Naive thymus-derived CD4-positive, alpha-beta T cell (primary cell): Measurements from ENCODE around the gene KLHL24. TPM values are rescaled to one million over a fixed set of nuclear protein-coding genes. Genes with fewer than 3 reads are reported as not detected.
"Not testable (repeated sequence)": the region's sequence is repeated elsewhere in the genome, so short reads cannot be mapped to it uniquely, and the experiment has no call there.

ENCODE experiments used
- ATAC-seq: fragments of 150-1000 bp; cut with Tn5 transposase; 2 replicates; pipeline ENCODE4 v1.10.0; 2021; ENCODE audit warnings: mild to moderate bottlenecking, moderate library complexity
- CTCF ChIA-PET: fragments of 350-600 bp; sonication (Branson Sonifier 250); formaldehyde crosslinking; loops from one replicate; lab custom pipeline; 2021; ENCODE audit warnings: antibody characterized with exemption; lab: Charles Lee
- POLR2A ChIA-PET: fragments of 350-600 bp; sonication (Branson Sonifier 250); formaldehyde crosslinking; loops from one replicate; lab custom pipeline; 2021; ENCODE audit warnings: antibody characterized with exemption, inconsistent platforms; lab: Charles Lee
- DNase-seq, 9 donors: peaks; one replicate each; pipeline versions ENCODE4 v3.0.0 to v3.0.0-alpha.2; 2020 to 2022; ENCODE audit warnings: mixed read lengths in 1 of 9
- H3K27ac ChIP-seq: one replicate; pipeline ENCODE4 v1.7.0; 2013; ENCODE audit warnings: mild to moderate bottlenecking, low read depth, low read length, moderate library complexity
- H3K27me3 ChIP-seq, 2 donors: one replicate each; pipeline ENCODE4 v1.7.0; 2013; ENCODE audit warnings: low read length in 2 of 2, mild to moderate bottlenecking in 2 of 2, moderate library complexity in 2 of 2; ENCODE audit not compliant: control insufficient read depth in 2 of 2, insufficient read depth in 2 of 2
- H3K36me3 ChIP-seq, 3 experiments: 1 replicate in 2 of 3; 2 replicates in 1 of 3; pipeline ENCODE4 v1.7.0; 2013; ENCODE audit warnings: low read length in 3 of 3, mild to moderate bottlenecking in 3 of 3, moderate library complexity in 1 of 3; ENCODE audit not compliant: insufficient read depth in 3 of 3, control insufficient read depth in 2 of 3
- H3K4me1 ChIP-seq, 2 donors: one replicate each; pipeline ENCODE4 v1.7.0; 2013; ENCODE audit warnings: low read length in 2 of 2, mild to moderate bottlenecking in 2 of 2, moderate library complexity in 1 of 2; ENCODE audit not compliant: control insufficient read depth in 2 of 2, insufficient read depth in 2 of 2
- H3K4me3 ChIP-seq: 2 replicates; pipeline ENCODE4 v1.7.0; 2013; ENCODE audit warnings: mild to moderate bottlenecking, low read length
- H3K9me3 ChIP-seq, 3 experiments: 1 replicate in 2 of 3; 2 replicates in 1 of 3; pipeline ENCODE4 v1.7.0; 2013; ENCODE audit warnings: low read length in 3 of 3; ENCODE audit not compliant: control insufficient read depth in 2 of 3
- H3K27ac Mint-ChIP-seq, 9 donors: one replicate each; pipeline ENCODE4 v1.8.0; 2020 to 2022; ENCODE audit warnings: mixed read lengths in 9 of 9, mild to moderate bottlenecking in 8 of 9, moderate library complexity in 5 of 9, inconsistent platforms in 2 of 9
- H3K27me3 Mint-ChIP-seq, 5 donors: one replicate each; pipeline ENCODE4 v1.8.0; 2021 to 2022; ENCODE audit warnings: mixed read lengths in 5 of 5, mild to moderate bottlenecking in 1 of 5
- H3K36me3 Mint-ChIP-seq, 5 donors: one replicate each; pipeline ENCODE4 v1.8.0; 2020 to 2022; ENCODE audit warnings: mixed read lengths in 5 of 5, mild to moderate bottlenecking in 3 of 5, inconsistent platforms in 1 of 5
- H3K4me1 Mint-ChIP-seq, 7 donors: one replicate each; pipeline ENCODE4 v1.8.0; 2020 to 2022; ENCODE audit warnings: mixed read lengths in 7 of 7, mild to moderate bottlenecking in 3 of 7, inconsistent platforms in 1 of 7
- H3K4me3 Mint-ChIP-seq, 10 donors: one replicate each; pipeline ENCODE4 v1.8.0; 2020 to 2022; ENCODE audit warnings: mild to moderate bottlenecking in 10 of 10, mixed read lengths in 10 of 10, moderate library complexity in 6 of 10, inconsistent platforms in 2 of 10
- H3K9me3 Mint-ChIP-seq, 11 donors: one replicate each; pipeline ENCODE4 v1.8.0; 2020 to 2022; ENCODE audit warnings: mixed read lengths in 11 of 11, mild to moderate bottlenecking in 4 of 11, inconsistent platforms in 1 of 11, moderate library complexity in 1 of 11
- intact Hi-C, 2 donors: fragments of 100-400 bp; cut with micrococcal nuclease; formaldehyde crosslinking; loops; one replicate each; pipeline ENCODE4 v1.15.1; 2023
- polyA plus RNA-seq, 2 donors: library from polyadenylated mRNA; unstranded; fragments of 300-500 nt; fragmentation: Illumina TruSeq; gene quantifications; one replicate each; pipeline ENCODE4 v1.2.3, GENCODE V29; 2021
- total RNA-seq, 6 experiments: library from RNA in 5 of 6; stranded (reverse) in 5 of 6; gene quantifications; 1 replicate in 5 of 6; 2 replicates in 1 of 6; pipeline ENCODE4 v1.2.3 and lab custom pipeline; 2021 to 2026

Gene KLHL24
- total and polyA plus RNA-seq, 7 experiments from 2014 or later = 25.3 to 161 (median 118) TPM

DNA sequence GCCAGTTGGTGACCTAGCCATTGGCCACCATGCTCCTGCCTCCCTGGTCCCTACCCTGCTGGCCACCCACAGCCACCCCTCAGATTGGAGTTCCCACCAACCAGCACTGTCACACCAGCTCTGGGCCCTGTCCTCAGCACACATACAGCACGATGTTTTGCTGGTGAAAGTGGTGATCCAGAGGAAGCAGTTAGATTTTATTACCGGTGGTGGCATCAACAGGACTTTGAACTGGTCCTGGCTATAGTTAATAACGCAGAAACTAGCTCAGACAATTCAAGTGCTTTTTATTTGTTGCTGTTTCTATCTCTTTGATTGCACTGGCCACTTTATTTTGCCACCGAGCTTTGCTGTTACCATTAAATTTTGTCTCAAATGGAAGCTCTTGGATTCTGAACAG is 16.4 kb upstream of the KLHL24 start:
- H3K4me3 Mint-ChIP-seq = no peak overlapping the region
- H3K9me3 Mint-ChIP-seq = peaks cover 0 to 8% (median 4%) of the 10 kb centered on the region in 11 donors
- Histone ChIP-seq H3K36me3 (no peaks in the 10 kb centered on the region), H3K4me3 (no peak overlapping the region), H3K4me1 (no peaks in the 10 kb centered on the region), H3K9me3 (peaks cover 0 to 4% (median 0%) of the 10 kb centered on the region in 3 experiments), H3K27ac (no peak overlapping the region), H3K27me3 (no peaks in the 10 kb centered on the region)
- ChIA-PET POLR2A (interaction anchor here (1.2 kb wide), 1 partner anchor 15 kb away, joined by 3 read pairs; no protein-coding TSS in a partner anchor), CTCF (interaction anchor here (1.1 kb wide), 1 partner anchor 16 kb away, joined by 3 read pairs; no protein-coding TSS in a partner anchor)
- intact Hi-C loops = no loop called here
- H3K27ac Mint-ChIP-seq = no peak overlapping the region
- DNase-seq (no peak), ATAC-seq (no peak)
- H3K27me3 Mint-ChIP-seq = peaks cover 0 to 13% (median 0%) of the 10 kb centered on the region in 5 donors
- H3K4me1 Mint-ChIP-seq = no peaks in the 10 kb centered on the region
- no peaks in the 10 kb centered on the region for H3K36me3 Mint-ChIP-seq

GRCh38 chr3:183619624-183620251 is 15.7 kb upstream of the KLHL24 start:
- Histone ChIP-seq H3K27me3 (no peaks in the 10 kb centered on the region), H3K4me3 (no peak overlapping the region), H3K4me1 (no peaks in the 10 kb centered on the region), H3K27ac (no peak overlapping the region), H3K36me3 (no peaks in the 10 kb centered on the region), H3K9me3 (peaks cover 0 to 4% (median 0%) of the 10 kb centered on the region in 3 experiments)
- H3K4me1 Mint-ChIP-seq = no peaks in the 10 kb centered on the region
- CTCF ChIA-PET = interaction anchor here (0.6 kb wide), 1 partner anchor 32 kb away, joined by 3 read pairs; no protein-coding TSS in a partner anchor
- H3K4me3 Mint-ChIP-seq = no peak overlapping the region
- ATAC-seq (no peak), DNase-seq (no peak)
- H3K27ac Mint-ChIP-seq = no peak overlapping the region
- POLR2A ChIA-PET = interaction anchor here (1.2 kb wide), 1 partner anchor 14 kb away, joined by 3 read pairs; no protein-coding TSS in a partner anchor
- no peaks in the 10 kb centered on the region for H3K36me3 Mint-ChIP-seq
- H3K9me3 Mint-ChIP-seq = peaks cover 0 to 8% (median 4%) of the 10 kb centered on the region in 11 donors
- H3K27me3 Mint-ChIP-seq = peaks cover 0 to 16% (median 0%) of the 10 kb centered on the region in 5 donors
- intact Hi-C loops = no loop called here

GRCh38 chr3:183620252-183620628 is 15.2 kb upstream of the KLHL24 start:
- Histone ChIP-seq H3K36me3 (no peaks in the 10 kb centered on the region), H3K27ac (no peak overlapping the region), H3K27me3 (no peaks in the 10 kb centered on the region), H3K4me3 (no peak overlapping the region), H3K4me1 (no peaks in the 10 kb centered on the region), H3K9me3 (peaks cover 0 to 4% (median 0%) of the 10 kb centered on the region in 3 experiments)
- Mint-ChIP-seq H3K27me3 (peaks cover 0 to 16% (median 0%) of the 10 kb centered on the region in 5 donors), H3K36me3 (no peaks in the 10 kb centered on the region), H3K4me1 (no peaks in the 10 kb centered on the region), H3K9me3 (peaks cover 0 to 8% (median 4%) of the 10 kb centered on the region in 11 donors), H3K27ac (no peak overlapping the region), H3K4me3 (no peak overlapping the region)
- no peak for ATAC-seq
- DNase-seq = no peak
- ChIA-PET POLR2A (no interaction called here), CTCF (interaction anchor here (0.6 kb wide), 1 partner anchor 32 kb away, joined by 3 read pairs; no protein-coding TSS in a partner anchor)
- intact Hi-C loops = no loop called here

- intact Hi-C loops, DNase-seq, H3K4me3 Mint-ChIP-seq, H3K27ac Mint-ChIP-seq, H3K4me1 Mint-ChIP-seq, H3K27me3 ChIP-seq, H3K4me3 ChIP-seq, ATAC-seq, H3K27ac ChIP-seq, H3K4me1 ChIP-seq, H3K36me3 ChIP-seq, H3K36me3 Mint-ChIP-seq, POLR2A ChIA-PET, H3K9me3 ChIP-seq, H3K9me3 Mint-ChIP-seq: not testable (repeated sequence)
- H3K27me3 Mint-ChIP-seq = peaks cover 0 to 11% (median 0%) of the 10 kb centered on the region in 5 donors
- CTCF ChIA-PET = interaction anchor here (1.6 kb wide), 1 partner anchor 31 kb away, joined by 4 read pairs; no protein-coding TSS in a partner anchor
Measured at GRCh38 chr3:183622473-183622872, 12.9 kb upstream of the KLHL24 start.

DNA sequence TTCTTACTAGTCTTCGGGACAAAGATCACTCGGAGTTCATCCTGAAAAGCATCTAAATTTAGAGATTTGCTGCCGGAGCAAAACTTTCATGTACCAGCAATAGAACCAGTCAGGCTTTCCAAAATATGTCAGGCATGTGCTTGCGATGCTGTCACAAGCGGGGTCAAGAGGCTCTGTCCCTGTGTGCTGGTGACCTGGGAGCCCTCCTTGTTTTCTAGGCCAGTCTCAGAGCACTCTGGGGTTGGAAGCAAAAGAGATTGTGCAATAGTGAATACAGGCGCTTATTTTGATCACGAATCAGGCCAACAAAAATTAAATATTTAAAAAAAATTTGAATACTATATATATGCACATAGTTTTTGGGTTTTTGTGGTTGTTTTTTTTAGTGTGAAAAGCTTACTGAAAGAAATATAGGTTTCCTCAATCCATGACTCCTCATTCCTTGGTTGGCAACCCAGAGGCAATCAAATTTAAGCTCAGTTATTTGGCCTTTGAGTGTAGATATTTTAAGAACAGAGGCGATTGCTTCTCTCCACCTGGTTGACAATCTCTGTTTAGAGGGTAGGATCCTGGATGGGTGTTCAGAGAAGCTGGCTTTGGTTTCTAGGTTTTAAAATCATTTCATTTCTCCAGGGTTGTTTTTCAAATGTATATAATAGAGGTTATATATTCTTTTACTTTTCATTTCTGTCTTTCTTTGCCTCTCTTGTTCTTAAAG is 8.4 kb upstream of the KLHL24 start:
- H3K27ac ChIP-seq = no peak overlapping the region
- Mint-ChIP-seq H3K4me3 (no peak overlapping the region), H3K36me3 (no peaks in the 10 kb centered on the region)

DNA sequence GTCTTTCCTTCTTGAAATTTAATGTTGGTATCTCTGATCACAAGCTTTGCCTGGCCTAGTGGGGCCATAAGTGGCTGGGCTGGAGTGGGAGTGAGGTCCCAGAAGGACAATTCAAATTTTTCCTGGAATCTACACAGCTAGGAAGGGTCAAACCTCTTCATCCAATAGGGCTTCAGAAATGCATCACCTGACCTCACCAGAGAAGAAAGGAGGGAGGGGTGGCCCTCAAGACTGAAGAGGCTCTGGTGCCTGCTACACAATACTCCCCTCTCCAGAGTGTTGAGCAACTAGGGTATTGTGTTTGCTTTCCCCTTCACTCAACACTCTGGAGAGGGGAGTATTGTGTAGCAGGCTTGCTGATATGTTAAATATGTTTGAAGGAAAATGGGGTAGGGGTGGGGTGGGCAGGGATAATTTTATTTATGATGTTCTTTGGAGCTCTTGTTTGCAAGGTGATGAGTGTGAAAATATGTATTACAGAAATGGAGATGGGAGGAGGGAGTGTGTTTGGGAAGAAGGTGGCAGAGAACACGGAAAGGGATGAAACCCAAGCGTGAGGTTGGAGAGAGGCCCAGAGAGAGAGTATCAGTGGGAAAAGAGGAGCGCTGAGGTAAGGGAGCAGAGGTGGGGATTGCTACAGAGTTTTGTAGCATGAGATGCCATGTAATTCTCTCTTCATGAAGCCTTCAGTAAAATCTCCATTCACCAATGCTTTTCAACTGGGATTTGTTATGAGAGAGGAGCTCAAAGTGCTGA is 5.7 kb upstream of the KLHL24 start:
- intact Hi-C loops = loop anchor here (10.0 kb wide), 5 partner anchors 255 to 1185 kb away; partner anchors contain the start of genes AP2M1 (in 1 of the 2), EIF2B5 (in 1 of the 2), MCCC1 (in 1 of the 2) and PARL (in 1 of the 2)

More for the DNA sequence above, 8.4 kb upstream of the KLHL24 start:
- no peak for DNase-seq
- Histone ChIP-seq H3K9me3 (no peaks in the 10 kb centered on the region), H3K27me3 (no peaks in the 10 kb centered on the region), H3K36me3 (no peaks in the 10 kb centered on the region), H3K4me1 (no peaks in the 10 kb centered on the region), H3K4me3 (no peak overlapping the region)
- Mint-ChIP-seq H3K4me1 (peaks cover 0 to 2% (median 0%) of the 10 kb centered on the region in 7 donors), H3K9me3 (peaks cover 0 to 3% (median 0%) of the 10 kb centered on the region in 11 donors), H3K27ac (no peak overlapping the region), H3K27me3 (peaks cover 0 to 13% (median 0%) of the 10 kb centered on the region in 5 donors)
- CTCF ChIA-PET = no interaction called here
- no peak for ATAC-seq
- intact Hi-C loops = no loop called here
- POLR2A ChIA-PET = interaction anchor here (2.2 kb wide), 1 partner anchor 9 kb away, joined by 13 read pairs; the partner anchor contains the start of gene KLHL24

More for the DNA sequence above, 5.7 kb upstream of the KLHL24 start:
- Histone ChIP-seq H3K4me1 (peaks cover under 1 to 1% of the 10 kb centered on the region in 2 donors), H3K36me3 (no peaks in the 10 kb centered on the region), H3K27me3 (no peaks in the 10 kb centered on the region), H3K4me3 (no peak overlapping the region), H3K27ac (no peak overlapping the region), H3K9me3 (no peaks in the 10 kb centered on the region)
- H3K36me3 Mint-ChIP-seq = no peaks in the 10 kb centered on the region
- ATAC-seq (no peak), DNase-seq (no peak)
- peaks cover 0 to 7% (median 4%) of the 10 kb centered on the region in 7 donors for H3K4me1 Mint-ChIP-seq
- no peak overlapping the region for H3K4me3 Mint-ChIP-seq
- H3K27me3 Mint-ChIP-seq = peaks cover 0 to 3% (median 0%) of the 10 kb centered on the region in 5 donors
- POLR2A ChIA-PET = no interaction called here
- no peaks in the 10 kb centered on the region for H3K9me3 Mint-ChIP-seq
- no peak overlapping the region for H3K27ac Mint-ChIP-seq
- CTCF ChIA-PET = interaction anchor here (0.5 to 0.6 kb wide), 2 partner anchors 131 to 1282 kb away, joined by 3 to 4 read pairs; no protein-coding TSS in a partner anchor
